SK-N-MC (cell line): ENCODE results near the gene ACER3.

Source experiments
- EZH2 ChIP-seq: fragments of 200-600 bp; sonication (generic); IDR thresholded peaks from one replicate; pipeline ENCODE4 v1.6.1; 2017; ENCODE audit warnings: antibody characterized with exemption
- POLR2AphosphoS5 ChIP-seq: IDR thresholded peaks from 2 replicates; pipeline ENCODE4 v1.6.1; 2012; ENCODE audit warnings: mild to moderate bottlenecking, low read depth, low read length, borderline replicate concordance

DNA sequence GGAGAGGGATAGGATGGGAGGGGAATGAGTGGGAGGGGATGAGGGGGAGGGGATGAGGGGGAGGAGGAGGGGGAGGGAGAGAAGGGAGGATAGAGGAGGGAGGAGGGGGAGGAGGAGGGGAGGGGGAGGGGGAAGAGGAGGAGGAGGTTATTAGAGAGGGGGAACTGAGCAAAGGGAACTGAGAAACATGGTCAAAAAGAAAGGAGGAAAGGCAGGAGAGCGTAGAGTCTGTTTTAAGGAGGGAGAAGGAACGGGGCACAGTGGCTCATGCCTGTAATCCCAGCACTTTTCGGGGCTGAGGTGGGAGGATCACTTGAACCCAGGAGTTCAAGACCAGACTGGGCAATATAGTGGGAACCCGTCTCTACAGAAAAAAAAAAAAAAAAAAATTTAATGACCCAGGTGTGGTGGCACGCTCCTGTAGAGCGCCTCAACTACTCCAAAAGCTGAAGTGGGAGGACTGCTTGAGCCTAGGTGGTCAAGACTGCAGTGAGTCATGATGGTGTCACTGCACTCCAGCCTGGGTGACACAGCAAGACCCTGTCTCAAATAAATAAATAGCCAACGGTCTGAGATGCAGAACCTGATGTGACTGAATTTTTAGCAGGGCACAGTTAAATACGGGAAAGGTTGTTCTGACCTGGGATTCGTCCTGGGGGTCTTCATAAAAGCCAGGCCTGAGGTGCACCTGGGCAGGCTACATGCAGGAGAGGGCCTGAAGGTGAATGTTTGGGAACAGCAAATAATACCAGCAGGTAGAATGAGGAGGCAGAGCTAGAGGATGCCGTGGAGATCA is 177.5 kb downstream of the ACER3 start:
- TF ChIP-seq POLR2AphosphoS5 (no peak), EZH2 (no peak)
